GM10266 (cell line): ENCODE results near the gene CDKAL1.

ENCODE experiments used
- DNase-seq: peaks from one replicate; pipeline ENCODE4 v3.0.0; 2012; ENCODE audit errors: extremely low spot score
- CTCF ChIP-seq: IDR thresholded peaks from 2 replicates; pipeline ENCODE4 v1.5.1; 2012; ENCODE audit warnings: mild to moderate bottlenecking, low read depth; ENCODE audit not compliant: control insufficient read depth, insufficient read depth; ENCODE audit errors: missing control alignments

Gene CDKAL1

GRCh38 chr6:20800653-20801052 lies 266.4 kb downstream of the CDKAL1 start:
- no peak for TF ChIP-seq CTCF
- DNase-seq: no peak

GRCh38 chr6:20801595-20801994 lies 267.3 kb downstream of the CDKAL1 start:
- DNase-seq: no peak
- TF ChIP-seq CTCF: no peak

- no peak for TF ChIP-seq CTCF
- no peak for DNase-seq
Observed at GRCh38 chr6:20802596-20802995, 268.3 kb downstream of the CDKAL1 start.

GRCh38 chr6:20805021-20805420 lies 270.8 kb downstream of the CDKAL1 start:
- TF ChIP-seq CTCF: no peak
- no peak for DNase-seq

GRCh38 chr6:20806669-20807068 lies 272.4 kb downstream of the CDKAL1 start:
- DNase-seq: no peak
- TF ChIP-seq CTCF: no peak

GRCh38 chr6:20808439-20808838 lies 274.2 kb downstream of the CDKAL1 start:
- no peak for DNase-seq
- TF ChIP-seq CTCF: no peak

- no peak for TF ChIP-seq CTCF
- no peak for DNase-seq
Observed at GRCh38 chr6:20808924-20809323, 274.7 kb downstream of the CDKAL1 start.
